ENCODE measurements around the gene STAG1.

Gene STAG1

DNA sequence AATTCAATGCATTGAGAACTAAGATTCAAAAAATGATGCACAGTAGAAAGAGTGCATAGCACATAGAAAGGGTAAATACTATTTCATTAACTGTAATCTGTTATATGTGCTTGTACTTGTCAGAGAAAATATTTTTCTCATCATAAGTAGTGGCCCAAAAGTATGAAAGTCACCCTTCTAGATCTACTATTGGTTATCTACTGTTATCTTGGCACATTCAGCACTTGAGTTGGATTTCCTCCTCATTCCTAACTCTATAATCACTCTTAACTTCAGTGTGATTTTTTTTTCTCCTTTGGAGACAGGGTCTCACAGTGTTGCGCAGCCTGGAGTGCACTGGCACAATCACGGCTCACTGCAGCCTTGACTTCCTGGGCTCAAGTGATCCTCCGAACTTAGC, 307.6 kb downstream of the STAG1 start:
- TF ChIP-seq, protein P1, sequence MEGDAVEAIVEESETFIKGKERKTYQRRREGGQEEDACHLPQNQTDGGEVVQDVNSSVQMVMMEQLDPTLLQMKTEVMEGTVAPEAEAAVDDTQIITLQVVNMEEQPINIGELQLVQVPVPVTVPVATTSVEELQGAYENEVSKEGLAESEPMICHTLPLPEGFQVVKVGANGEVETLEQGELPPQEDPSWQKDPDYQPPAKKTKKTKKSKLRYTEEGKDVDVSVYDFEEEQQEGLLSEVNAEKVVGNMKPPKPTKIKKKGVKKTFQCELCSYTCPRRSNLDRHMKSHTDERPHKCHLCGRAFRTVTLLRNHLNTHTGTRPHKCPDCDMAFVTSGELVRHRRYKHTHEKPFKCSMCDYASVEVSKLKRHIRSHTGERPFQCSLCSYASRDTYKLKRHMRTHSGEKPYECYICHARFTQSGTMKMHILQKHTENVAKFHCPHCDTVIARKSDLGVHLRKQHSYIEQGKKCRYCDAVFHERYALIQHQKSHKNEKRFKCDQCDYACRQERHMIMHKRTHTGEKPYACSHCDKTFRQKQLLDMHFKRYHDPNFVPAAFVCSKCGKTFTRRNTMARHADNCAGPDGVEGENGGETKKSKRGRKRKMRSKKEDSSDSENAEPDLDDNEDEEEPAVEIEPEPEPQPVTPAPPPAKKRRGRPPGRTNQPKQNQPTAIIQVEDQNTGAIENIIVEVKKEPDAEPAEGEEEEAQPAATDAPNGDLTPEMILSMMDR (conservative IDR thresholded peaks at IDR 0.05; ENCODE audit: control insufficient read depth, insufficient read depth, low read depth, low read length) = no peak
- no peak overlapping the region for H3K4me3 ChIP-seq (ENCODE audit: control insufficient read depth, low read depth, low read length)
- DNase-seq (ENCODE audit: low read depth) = no peak

DNA sequence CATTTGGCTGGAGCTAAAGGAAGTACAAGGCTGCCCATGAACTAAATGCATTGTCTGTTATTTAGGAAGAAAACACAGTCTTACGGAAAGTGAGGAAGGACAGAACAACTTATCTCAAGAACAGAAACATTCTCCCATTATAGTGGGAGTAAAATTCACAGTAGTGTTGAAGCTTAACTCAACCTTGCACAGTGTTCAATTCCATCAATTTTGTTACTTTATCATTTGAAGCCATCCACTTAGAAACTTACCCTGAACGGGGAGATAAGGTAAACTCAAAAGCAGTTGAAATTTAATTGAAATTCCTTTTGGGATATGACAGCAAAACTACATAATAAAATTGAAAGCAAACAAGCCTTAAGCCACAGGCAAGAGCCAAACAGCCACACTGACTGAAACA, 315.1 kb downstream of the STAG1 start:
- TF ChIP-seq, protein P1 (conservative IDR thresholded peaks at IDR 0.05; ENCODE audit: control insufficient read depth, insufficient read depth, low read depth, low read length) = no peak
- no peak overlapping the region for H3K4me3 ChIP-seq (ENCODE audit: control insufficient read depth, low read depth, low read length)
- no peak for DNase-seq (ENCODE audit: low read depth)

DNA sequence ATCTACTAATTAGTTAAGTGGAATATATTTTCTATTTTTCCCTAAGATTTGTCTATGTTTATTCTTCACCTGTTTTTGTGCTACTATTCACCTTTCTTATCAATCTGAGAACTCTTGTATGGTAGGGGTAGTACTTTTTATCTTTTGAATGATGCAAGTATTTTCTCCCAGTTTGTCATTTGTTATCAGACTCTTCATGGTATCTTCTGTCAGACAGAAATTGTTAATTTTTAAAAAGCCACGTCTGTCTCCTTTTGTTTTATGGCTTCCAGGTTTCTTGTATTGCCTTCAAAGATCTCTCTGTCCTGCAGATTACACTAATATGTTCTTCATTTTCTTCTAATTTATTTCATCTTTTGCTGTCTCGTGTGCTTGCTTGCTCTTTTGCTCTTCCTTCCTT, 317.7 kb downstream of the STAG1 start:
- DNase-seq (ENCODE audit: low read depth) = no peak
- TF ChIP-seq, protein P1 (conservative IDR thresholded peaks at IDR 0.05; ENCODE audit: control insufficient read depth, insufficient read depth, low read depth, low read length) = no peak
- H3K4me3 ChIP-seq (ENCODE audit: control insufficient read depth, low read depth, low read length) = no peak overlapping the region

DNA sequence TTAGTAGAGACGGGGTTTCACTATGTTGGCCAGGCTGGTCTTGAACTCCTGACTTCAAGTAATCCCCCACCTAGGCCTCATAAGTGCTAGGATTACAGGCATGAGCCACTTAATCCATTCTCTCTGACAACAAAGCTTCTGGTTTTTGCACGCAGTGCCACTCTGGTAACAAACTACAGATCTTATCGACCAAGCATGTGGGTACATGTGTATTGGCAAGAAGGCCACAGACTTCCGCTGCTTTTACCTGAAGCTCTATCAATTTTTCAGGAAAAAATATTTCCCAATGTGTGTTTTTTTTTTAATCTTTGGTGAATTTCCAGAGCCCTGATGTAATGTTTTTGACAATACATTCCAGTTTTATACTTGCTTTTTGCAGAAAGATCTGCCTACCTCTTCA, 319.5 kb downstream of the STAG1 start:
- TF ChIP-seq, protein P1 (conservative IDR thresholded peaks at IDR 0.05; ENCODE audit: control insufficient read depth, insufficient read depth, low read depth, low read length) = no peak
- no peak for DNase-seq (ENCODE audit: low read depth)
- H3K4me3 ChIP-seq (ENCODE audit: control insufficient read depth, low read depth, low read length) = no peak overlapping the region

DNA sequence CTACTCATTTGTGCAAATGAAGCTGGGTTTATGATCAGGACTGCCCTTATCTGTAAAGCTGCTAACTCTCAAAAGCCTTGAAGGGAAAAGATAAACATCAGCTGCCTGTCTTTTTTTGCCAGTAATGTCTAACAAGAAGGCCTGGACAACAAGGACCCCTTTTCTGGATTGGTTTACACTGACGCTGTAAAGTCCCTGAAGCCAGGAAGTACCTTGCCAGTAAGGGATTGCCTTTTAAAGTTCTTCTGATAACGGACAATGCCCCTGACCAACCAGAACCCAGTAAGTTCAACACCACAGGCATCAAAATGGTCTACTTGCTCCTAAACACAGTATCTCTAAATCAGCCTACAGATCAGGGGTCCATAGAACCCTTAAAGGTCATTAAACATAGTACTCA, 324.0 kb downstream of the STAG1 start:
- TF ChIP-seq, protein P1 (conservative IDR thresholded peaks at IDR 0.05; ENCODE audit: control insufficient read depth, insufficient read depth, low read depth, low read length) = no peak
- DNase-seq (ENCODE audit: low read depth) = no peak
- H3K4me3 ChIP-seq (ENCODE audit: control insufficient read depth, low read depth, low read length) = no peak overlapping the region

DNA sequence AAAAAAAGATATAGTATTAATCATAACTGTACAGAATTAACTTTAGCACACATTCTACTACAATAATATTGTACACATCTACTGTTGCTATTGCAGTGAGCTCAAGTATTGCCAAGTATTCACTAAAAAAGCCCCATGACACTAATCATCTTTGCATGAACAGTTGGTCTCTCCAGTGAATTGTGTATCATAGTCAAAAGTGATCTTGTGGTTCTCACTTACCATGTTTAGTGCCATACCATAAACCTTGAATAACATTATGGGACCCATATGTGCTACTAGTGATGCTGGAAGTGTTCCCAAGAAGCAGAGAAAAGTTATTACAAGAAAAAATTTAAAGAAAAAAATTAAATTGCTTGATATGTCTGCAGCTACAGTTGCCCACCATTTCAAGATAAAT, 324.9 kb downstream of the STAG1 start:
- no peak overlapping the region for H3K4me3 ChIP-seq (ENCODE audit: control insufficient read depth, low read depth, low read length)
- DNase-seq (ENCODE audit: low read depth) = no peak
- TF ChIP-seq, protein P1 (conservative IDR thresholded peaks at IDR 0.05; ENCODE audit: control insufficient read depth, insufficient read depth, low read depth, low read length) = no peak

DNA sequence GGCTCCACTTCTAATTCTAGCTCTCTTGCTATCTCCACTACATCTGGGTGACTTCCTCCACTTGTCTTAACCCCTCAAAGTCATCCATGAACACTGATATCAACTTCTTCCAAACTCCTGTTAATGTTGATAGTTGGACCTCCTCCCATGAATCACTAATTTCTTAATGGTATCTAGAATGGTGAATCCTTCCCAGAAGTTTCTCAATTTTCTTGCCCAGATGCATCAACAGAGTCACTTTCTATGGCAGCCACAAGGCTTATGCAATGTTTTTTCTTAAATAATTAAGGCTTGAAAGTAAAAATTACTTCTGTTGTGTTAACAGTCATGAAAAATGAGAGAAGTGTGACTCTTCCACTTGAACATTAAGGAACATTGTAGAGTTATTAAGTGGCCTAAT, 337.7 kb downstream of the STAG1 start:
- H3K4me3 ChIP-seq (ENCODE audit: control insufficient read depth, low read depth, low read length) = no peak overlapping the region
- TF ChIP-seq, protein P1 (conservative IDR thresholded peaks at IDR 0.05; ENCODE audit: control insufficient read depth, insufficient read depth, low read depth, low read length) = no peak
- DNase-seq (ENCODE audit: low read depth) = peak; percentile 50

All from fibroblast of mammary gland (primary cell).